Fibroblast of skin of back (primary cell): Measurements from ENCODE around the gene NMNAT3.

Source experiments
- DNase-seq: peaks from one replicate; pipeline ENCODE4 v3.0.0-alpha.2; 2013

The NMNAT3 gene

DNA sequence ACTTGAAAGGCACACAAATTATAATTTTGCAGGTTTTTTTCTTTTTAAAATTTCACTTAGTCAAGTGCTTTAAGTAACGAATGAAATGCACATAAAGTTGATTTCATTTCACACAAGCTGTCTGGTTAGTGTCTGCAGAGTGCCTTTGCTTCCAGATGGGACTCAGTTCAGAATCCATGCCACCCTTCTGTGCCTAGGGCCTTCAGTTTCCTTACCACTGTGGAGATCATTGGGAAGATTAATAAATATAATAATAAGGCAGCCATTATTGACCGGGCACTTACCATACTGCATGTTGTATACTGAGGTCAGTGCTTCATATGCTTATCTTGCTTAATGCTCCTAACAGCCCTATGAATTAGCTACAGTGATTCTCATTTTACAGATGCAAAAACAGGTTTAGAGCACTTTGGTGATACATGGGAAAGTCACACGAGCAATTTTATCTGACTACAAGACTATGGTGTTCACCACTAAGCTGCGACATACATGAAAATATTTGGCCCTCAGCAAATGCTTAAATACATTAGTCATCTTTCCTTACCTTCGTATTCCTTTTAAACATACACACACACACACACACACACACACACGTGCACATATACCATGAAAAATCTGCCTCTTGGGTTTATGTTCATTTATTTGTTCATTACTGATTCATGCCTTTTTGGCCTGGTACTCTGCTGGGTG, 3.1 kb downstream of the NMNAT3 start:
- DNase-seq, result no peak

DNA sequence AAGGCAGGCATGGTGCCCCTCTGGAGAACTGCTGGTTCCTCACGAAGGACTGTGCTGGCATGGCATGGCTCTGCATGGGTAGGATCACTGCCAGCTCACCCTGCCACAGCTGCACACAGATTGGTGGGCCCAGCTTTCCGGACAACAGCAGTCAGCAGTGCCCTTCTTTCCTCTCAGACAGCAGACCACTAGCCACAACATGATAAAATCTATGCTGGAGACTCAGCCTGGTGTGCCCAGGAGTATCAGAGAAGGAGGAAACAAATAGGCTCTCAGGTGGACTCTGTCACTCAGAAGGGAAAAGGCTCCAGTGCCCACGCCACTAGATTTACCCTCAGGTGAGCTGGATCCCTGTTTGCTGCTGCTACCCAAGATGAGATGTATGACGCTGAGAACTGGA, 4.9 kb downstream of the NMNAT3 start:
- DNase-seq, result no peak

- DNase-seq, result no peak
These were observed 5.7 kb downstream of the NMNAT3 start for GRCh38 chr3:139671863-139672646.

DNA sequence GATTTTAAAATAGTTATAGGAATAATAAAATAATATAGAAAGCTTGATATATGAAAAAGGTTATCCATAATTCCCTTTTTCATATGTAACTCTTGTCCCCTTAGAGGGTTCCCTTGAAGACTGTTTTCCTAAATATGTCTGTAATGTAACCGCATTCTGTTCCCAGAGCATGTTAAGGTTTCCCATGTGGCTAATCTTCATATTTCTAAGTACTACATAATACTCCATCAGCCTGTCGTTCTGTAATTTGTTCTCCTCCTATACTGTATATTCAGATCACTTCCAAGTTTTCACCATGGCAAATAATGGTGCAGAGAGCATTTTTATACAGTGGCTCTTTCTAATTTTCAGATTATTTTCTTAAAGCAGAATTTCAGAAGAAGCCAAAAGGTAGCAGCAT, 6.7 kb downstream of the NMNAT3 start:
- no peak for DNase-seq

GRCh38 chr3:139670196-139670595, 7.6 kb downstream of the NMNAT3 start:
- DNase-seq, result no peak

GRCh38 chr3:139668332-139668731, 9.4 kb downstream of the NMNAT3 start:
- DNase-seq, result no peak

GRCh38 chr3:139664958-139665357, 12.8 kb downstream of the NMNAT3 start:
- no peak for DNase-seq

DNA sequence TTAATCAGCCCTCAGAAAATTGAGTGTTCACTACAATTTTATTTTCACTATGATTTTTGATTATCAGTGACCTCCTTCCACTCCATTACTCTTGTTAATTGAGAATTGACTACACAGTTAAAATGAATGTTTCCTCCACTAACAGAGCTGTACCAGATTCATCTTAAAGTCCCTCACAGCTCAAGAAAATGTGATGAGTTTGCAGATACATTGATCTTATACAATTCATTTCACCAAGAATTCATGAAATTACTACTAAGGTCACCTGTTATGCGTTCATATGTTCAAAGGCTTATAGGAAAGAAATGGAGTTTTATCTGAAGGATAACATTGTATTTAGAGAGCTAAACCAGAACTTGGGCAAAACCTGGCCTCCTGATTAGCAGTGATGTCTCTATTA, 17.5 kb downstream of the NMNAT3 start:
- DNase-seq, result no peak

DNA sequence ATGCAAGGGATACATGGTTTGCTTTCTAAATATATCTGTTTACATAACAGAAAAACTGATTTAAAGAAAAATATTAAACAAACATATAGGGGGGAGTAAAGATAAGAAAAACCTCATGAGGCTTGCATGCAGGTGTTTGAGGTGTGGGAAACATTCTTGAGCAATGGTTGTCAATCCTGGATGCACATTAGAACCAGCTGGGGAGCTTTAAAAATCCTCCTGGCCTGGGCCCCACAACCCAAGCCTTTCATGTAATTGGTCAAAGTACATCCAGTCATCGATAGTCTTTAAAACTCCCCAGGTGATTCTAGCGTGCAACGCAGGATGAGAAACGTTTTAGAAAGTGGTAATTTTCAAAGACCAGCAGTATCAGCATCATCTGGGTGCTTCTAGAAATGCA, 18.3 kb downstream of the NMNAT3 start:
- no peak for DNase-seq

- DNase-seq, result no peak
These were observed 19.8 kb downstream of the NMNAT3 start for GRCh38 chr3:139657936-139658335.

- DNase-seq, result no peak
These were observed 20.3 kb downstream of the NMNAT3 start for GRCh38 chr3:139657434-139657833.

GRCh38 chr3:139655909-139656595, 21.7 kb downstream of the NMNAT3 start:
- DNase-seq, result no peak

GRCh38 chr3:139654637-139655365, 23.0 kb downstream of the NMNAT3 start:
- no peak for DNase-seq

DNA sequence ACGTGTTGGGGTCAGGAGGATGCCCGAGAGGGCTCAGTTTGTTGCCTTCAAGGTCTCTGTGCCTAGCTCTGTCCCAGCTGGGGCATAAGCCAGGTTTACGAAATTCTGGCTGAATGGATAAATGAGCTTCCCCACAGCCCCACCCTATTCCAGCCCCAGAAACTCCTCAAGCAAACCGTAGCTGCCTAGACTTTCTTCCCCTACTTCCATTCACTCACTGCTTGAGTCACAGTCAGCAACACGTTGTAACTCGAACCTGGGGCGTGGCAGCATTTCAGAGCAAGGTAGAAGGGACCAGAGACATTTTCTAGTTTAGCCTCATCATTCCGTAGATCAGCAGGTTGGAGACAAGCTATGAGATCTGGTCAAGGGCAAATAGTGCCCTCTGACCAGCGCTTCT, 24.2 kb downstream of the NMNAT3 start:
- no peak for DNase-seq

- no peak for DNase-seq
These were observed 25.2 kb downstream of the NMNAT3 start for GRCh38 chr3:139652561-139652960.

DNA sequence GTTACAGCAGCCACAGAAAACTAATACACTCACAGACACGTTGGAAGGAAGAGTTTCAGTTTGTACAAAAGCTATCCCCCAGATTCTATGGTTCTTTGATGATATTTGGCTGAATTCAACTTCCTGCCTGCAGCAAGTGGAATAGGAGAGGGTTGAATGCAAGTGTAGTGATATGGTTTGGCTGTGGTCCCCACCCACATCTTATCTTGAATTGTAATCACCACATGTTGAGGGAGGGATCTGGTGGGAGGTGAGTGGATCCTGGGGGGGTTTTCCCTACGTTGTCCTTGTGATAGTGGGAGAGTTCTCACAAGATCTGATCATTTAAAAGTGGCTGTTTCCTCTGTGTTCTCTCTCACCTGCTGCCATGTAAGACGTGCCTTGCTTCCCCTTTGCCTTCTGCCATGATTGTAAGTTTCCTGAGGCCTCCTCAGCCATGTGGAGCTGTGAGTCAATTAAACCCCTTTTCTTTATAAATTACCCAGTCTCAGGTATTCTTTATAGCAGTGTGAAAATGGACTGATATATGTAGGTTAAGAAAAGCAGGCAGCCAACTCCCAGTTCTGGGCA, 29.8 kb downstream of the NMNAT3 start:
- DNase-seq, result no peak

DNA sequence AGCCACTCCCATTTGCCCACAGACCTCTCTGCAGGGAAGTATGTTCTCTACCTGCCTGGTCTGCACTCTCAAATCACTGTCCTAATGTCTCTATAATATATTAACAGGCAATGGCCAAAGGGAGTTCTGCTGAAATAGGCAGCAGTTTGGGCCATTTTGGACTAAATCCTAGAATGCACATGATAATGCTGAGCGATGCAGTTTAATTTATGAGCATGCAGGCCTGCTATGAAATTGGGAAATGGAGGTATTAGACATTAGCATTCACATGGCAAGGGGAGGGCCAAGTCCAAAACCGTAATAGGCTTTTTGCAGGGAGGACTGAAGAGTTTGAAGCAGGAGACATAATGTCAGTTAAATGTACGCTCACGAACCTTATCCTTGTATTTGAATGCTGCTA, 31.3 kb downstream of the NMNAT3 start:
- DNase-seq, result no peak

DNA sequence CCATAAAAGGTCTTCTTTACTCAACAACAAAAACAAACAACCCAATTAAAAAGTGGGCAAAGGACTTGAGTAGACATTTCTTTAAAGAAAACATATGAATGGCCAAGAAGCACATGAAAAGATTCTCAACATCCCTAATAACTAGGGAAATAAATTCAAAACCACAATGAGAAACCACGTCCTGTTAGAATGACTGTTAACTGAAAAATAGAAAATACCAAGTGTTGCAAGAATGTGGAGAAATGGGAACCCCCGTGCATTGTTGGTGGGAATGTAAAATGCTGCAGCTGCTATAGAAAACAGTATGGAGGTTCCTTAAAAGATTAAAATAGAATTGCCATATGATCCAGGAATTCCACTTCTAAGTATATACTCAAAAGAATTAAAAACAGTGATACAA, 34.8 kb downstream of the NMNAT3 start:
- DNase-seq, result no peak

- DNase-seq, result no peak
These were observed 37.3 kb downstream of the NMNAT3 start for GRCh38 chr3:139640456-139640855.

DNA sequence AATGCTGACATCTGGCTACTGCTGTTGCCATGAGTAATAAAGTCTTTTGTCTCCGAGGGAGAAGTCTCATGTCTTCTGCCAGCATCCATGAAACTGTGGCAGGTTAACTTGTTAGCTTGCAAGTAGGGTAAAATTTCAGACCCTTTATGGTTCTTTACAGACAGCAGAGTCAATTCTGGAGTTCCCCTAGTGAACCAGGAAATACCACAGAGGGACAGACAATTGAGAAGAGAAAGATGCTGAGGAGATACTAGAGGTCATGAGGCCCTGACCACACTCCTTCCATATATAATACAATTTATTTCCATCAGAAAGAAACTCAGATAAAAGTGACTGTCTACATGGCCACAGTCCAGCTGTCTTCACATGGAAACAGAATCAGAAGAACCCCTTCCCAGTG, 38.1 kb downstream of the NMNAT3 start:
- DNase-seq, result no peak

GRCh38 chr3:139638518-139638917, 39.3 kb downstream of the NMNAT3 start:
- DNase-seq, result no peak

GRCh38 chr3:139636511-139636910, 41.3 kb downstream of the NMNAT3 start:
- DNase-seq, result no peak
